ENCODE data around the gene TRA2A. TPM values are rescaled to one million over a fixed set of nuclear protein-coding genes. Genes with fewer than 3 reads are reported as not detected.

Gene TRA2A
- total and polyA plus RNA-seq, 12 donors = 13.2 to 190 (median 62.5) TPM

DNA sequence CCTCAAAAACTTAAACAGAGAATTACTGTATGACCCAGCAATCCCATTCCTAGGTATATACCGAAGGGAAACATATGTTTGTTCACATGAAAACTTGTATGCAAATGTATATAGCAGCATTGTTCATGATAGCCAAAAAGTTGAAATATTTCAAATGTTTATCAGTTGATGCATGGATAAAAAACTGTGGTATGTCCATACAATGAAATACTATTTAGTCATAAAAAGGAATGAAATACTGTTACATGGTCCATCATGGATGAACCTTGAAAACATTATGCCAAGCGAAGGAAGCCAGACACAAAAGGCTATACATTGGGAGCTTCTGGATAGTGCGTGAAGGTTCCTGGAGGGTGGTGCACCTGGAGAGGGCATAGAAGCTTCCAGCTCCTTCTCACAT is 11.0 kb upstream of the TRA2A start:
- Histone ChIP-seq H3K4me3 (no peak overlapping the region), H3K4me1 (replicated peaks in 1 of 2) (no peaks in the 10 kb centered on the region)
- intact Hi-C loops (cut with DNase I) = no loop called here

DNA sequence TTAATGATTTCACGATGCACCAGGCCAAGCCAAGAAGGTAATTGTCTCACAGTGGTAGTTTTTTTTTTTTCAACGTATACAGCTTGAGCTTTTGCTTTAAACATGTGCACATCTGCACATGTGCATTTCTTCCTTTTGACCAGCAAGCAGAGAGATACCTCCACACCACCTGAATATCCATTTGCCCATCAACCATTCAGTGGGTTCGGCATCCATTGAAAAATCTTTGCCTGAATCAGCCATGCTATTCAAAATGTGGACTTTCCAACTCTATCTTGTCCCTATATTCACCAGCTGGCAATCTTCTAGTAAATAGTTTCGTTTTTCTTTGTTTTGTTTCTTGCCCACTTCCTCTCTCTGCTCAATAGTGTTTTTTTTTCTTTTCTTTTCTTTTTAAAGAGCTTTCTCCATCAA is 7.7 kb upstream of the TRA2A start:
- TF ChIP-seq, protein P1, sequence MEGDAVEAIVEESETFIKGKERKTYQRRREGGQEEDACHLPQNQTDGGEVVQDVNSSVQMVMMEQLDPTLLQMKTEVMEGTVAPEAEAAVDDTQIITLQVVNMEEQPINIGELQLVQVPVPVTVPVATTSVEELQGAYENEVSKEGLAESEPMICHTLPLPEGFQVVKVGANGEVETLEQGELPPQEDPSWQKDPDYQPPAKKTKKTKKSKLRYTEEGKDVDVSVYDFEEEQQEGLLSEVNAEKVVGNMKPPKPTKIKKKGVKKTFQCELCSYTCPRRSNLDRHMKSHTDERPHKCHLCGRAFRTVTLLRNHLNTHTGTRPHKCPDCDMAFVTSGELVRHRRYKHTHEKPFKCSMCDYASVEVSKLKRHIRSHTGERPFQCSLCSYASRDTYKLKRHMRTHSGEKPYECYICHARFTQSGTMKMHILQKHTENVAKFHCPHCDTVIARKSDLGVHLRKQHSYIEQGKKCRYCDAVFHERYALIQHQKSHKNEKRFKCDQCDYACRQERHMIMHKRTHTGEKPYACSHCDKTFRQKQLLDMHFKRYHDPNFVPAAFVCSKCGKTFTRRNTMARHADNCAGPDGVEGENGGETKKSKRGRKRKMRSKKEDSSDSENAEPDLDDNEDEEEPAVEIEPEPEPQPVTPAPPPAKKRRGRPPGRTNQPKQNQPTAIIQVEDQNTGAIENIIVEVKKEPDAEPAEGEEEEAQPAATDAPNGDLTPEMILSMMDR (IDR thresholded peaks at IDR 0.05) = no peak
- TF ChIP-seq POLR2A (IDR thresholded peaks at IDR 0.05) = no peak
- no peaks in the 10 kb centered on the region for H3K27me3 ChIP-seq
- intact Hi-C loops (cut with DNase I) = no loop called here
- H3K4me3 ChIP-seq = no peak overlapping the region
- H3K36me3 ChIP-seq (replicated peaks in 1 of 2) = no peaks in the 10 kb centered on the region
- no peak overlapping the region for H3K27ac ChIP-seq
- no peaks in the 10 kb centered on the region for H3K9me3 ChIP-seq (replicated peaks in 1 of 3)
- 58 to 65% (median 60%) methylated on average over 4 of the region's 4 CpGs for WGBS, 4 donors
- DNase-seq = no peak
- H3K4me1 ChIP-seq (replicated peaks in 1 of 2) = no peaks in the 10 kb centered on the region

More for the DNA sequence above, 11.0 kb upstream of the TRA2A start:
- no peaks in the 10 kb centered on the region for H3K27me3 ChIP-seq
- no peak overlapping the region for H3K27ac ChIP-seq
- H3K9me3 ChIP-seq (replicated peaks in 1 of 3) = no peaks in the 10 kb centered on the region
- no peak for DNase-seq
- no peaks in the 10 kb centered on the region for H3K36me3 ChIP-seq (replicated peaks in 1 of 2)
- 92 to 97% (median 96%) methylated on average over 3 of the region's 3 CpGs for WGBS, 4 donors
- TF ChIP-seq, protein P1 (IDR thresholded peaks at IDR 0.05) = no peak
- TF ChIP-seq POLR2A (IDR thresholded peaks at IDR 0.05) = no peak

DNA sequence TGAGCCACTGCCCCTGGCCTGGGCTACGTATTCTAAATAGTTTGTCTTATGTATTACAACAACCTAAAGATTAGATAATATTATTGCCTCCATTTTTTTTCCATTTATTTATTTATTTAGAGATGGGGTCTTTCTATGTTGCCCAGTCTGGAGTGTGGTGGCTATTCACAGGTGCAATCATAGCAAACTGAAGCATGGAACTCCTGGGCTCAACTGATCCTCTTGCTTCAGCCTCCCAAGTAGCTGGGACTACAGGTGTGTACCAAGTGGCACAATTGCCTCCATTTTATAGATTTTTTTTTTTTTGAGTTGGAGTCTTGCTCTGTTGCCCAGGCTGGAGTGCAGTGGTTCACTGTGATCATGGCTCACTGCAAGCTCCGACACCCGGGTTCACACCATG is 6.5 kb upstream of the TRA2A start:
- Histone ChIP-seq H3K4me1 (replicated peaks in 1 of 2) (no peaks in the 10 kb centered on the region), H3K36me3 (replicated peaks in 1 of 2) (no peaks in the 10 kb centered on the region), H3K4me3 (no peak overlapping the region), H3K27me3 (no peaks in the 10 kb centered on the region), H3K27ac (no peak overlapping the region), H3K9me3 (replicated peaks in 1 of 3) (no peaks in the 10 kb centered on the region)
- no peak for DNase-seq
- TF ChIP-seq POLR2A (IDR thresholded peaks at IDR 0.05) = no peak
- TF ChIP-seq, protein P1 (IDR thresholded peaks at IDR 0.05) = no peak
- intact Hi-C loops (cut with DNase I) = no loop called here
- WGBS, 4 donors = 91 to 94% (median 92%) methylated on average over 3 of the region's 3 CpGs

DNA sequence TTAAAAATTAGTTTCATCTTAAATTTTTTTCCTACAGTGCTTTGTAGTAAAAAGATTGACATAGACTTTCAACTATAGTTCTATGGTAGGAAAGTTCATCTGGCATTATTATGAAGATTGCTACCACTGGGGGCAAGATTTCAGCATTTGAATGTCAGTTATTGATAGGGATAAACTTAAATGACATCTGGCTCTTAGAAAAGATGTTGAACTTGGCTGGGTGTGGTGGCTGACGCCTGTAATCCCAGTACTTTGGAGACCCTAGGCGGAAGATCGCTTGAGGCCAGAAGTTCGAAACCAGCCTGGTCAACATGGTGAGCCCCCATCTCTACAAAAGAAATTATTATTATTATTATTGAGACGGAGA is 1.4 kb upstream of the TRA2A start:
- WGBS, 4 donors = 94 to 98% (median 97%) methylated on average over 5 of the region's 5 CpGs
- H3K9me3 ChIP-seq (replicated peaks in 1 of 3) = no peaks in the 10 kb centered on the region
- no peak for TF ChIP-seq POLR2A (IDR thresholded peaks at IDR 0.05)
- TF ChIP-seq, protein P1 (IDR thresholded peaks at IDR 0.05) = no peak
- no peaks in the 10 kb centered on the region for H3K27me3 ChIP-seq
- no peaks in the 10 kb centered on the region for H3K36me3 ChIP-seq (replicated peaks in 1 of 2)
- H3K4me1 ChIP-seq (replicated peaks in 1 of 2) = peaks cover 0 to 23% of the 10 kb centered on the region in 2 donors
- intact Hi-C loops (cut with DNase I) = no loop called here
- H3K4me3 ChIP-seq = no peak overlapping the region
- no peak overlapping the region for H3K27ac ChIP-seq
- DNase-seq = no peak
